Measurements from ENCODE around the gene OR2V1.
A peak's percentile ranks its signal among the peaks of the same experiment; 100 is the strongest.
"Not testable (repeated sequence)": the region's sequence is repeated elsewhere in the genome, so short reads cannot be mapped to it uniquely, and the experiment has no call there.

Gene OR2V1

DNA sequence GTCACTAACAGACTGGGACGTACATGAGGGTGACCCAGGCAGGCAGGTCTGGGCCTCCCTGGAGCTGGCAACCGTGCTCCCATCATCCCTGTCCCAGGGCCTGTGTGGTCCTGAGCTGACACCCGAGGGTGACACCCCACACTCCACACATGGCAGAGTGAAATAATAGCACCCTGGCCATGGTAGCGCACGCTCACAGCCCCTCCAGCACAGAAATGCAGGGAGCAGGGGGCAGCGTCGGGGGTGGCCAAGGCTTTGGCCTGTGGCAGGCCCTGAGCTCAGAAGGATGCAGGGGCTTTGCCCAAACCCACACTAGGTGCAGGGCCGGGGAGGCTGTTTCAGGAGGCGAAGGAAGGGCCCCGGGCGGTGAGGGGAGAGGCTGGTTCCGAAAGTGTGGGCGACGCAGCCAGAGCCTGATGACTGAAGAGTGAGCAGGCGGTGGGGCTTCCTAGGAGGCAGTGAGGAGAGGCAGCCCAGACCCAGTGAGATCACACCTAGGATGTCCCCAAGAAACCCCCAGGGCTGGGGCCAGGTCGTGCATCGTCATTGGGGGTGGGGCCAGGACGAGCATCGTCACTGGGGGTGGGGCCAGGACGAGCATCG lies 29.3 kb upstream of the OR2V1 start:
- peak; percentile 51 for DNase-seq (ENCODE audit: low read depth)

DNA sequence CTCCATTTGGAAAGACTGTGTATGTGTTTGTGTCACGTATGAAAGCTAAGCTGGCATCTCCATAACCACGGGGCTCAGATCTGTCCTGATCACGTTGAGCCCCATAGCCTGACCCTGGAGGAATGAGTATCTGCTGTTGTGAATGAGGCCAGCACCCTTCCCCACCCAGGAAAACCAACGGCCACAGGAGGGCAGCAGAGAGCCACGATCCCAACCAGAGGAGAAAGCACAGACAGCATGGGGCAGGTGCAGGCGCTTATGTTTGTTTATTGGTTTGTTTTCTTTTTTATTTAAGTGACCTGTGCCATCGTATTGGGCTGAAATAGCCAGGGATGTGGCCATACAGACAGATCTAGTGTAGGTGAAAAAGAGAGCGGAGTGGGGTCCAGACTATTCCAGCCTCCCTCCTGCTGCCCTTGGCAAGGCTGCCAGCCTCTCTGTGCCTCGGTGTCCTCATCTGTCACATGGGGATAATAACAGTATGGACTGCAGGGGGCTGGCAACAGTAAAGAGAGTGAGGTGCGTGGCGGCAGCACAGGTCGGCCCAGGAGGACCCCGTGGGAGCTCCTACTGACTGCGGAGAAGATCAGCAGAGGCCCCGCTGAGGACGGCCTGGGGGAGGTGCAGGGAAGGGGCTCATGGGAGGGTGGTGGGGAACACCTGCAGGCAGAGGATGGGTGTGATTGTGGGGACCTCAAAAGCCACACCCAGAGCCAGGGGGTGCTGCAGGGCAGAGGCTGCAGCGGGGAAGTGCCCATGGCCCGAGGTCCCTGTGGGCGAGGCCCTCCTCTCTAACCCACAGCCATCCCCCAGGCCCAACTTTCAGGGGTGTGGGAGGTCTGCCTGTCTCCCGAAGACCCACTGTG lies 28.6 kb upstream of the OR2V1 start:
- DNase-seq (ENCODE audit: low read depth), result peak; percentile 71

DNA sequence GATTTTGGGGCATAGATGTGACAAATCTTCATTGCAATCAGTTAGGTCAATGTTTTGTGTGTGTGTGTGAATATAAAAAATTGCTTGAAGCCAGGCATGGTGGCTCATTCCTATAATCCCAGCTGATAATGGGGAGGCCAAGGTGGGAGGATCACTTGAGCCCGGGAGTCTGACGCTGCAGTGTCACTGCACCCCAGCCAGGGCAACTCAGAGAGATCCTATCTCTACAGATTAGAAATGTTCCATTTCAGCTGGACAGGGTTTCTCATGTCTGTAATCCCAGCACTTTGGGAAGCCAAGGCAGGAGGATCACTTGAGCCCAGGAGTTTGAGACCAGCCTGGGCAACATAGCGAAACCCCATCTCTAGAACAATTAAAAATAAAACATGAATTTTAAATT lies 27.9 kb upstream of the OR2V1 start:
- DNase-seq (ENCODE audit: low read depth), result no peak

DNA sequence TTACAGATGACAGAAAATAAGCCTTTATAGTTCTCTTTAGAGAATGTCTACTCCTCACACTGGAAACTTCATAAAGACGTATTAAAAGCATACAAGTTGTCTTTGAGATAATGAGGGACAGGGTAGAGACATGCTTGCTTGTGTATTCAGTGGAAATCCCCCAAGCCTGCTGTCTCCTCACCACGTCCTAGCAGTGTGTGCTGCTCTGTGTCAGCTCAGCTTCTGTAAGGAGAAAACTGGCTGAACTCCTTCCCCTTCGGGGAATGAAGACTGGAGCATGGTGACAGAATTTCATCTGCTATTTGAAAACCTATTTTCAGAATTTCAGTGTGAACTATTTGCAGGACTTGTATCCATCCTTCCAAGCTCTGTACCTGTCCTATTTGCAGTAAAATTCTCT lies 25.8 kb upstream of the OR2V1 start:
- DNase-seq (ENCODE audit: low read depth), result no peak

DNA sequence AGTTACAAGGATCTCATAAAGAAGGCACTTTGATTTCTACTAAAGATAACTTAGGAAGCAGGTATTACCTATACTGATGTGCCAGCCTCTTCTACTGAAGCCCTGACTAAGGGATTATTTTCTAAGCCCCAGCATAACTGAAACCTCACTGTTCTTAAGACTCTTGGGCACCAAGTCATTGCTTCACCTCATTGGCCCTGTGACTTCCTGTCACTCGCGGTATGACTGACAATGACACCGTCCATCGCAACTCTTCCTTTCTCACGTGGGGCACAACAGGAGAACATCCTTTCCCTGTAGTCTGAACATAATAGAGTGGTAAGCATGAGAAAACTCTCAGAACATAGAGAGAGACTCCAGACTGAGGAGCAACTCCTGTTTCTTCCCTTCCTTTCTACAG lies 22.8 kb upstream of the OR2V1 start:
- DNase-seq (ENCODE audit: low read depth), result no peak

DNA sequence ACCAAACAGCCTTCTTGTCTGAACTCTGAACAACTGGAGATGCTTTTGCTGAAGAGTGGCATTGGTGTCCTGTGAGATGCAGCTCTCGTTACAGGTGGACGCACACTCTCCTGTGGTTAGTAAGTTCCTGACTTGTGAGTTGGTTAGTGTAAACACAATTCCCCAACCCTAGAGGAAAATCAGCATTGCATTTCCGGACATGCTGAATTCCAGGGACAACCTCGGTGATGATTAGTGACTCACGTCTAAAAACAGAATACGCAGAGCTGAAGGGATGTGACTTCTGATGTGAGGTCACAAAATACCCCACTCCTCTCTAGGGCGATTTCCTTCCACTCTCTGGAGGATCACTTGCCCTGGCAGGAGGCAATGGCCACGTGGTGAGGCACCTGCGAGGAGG lies 21.4 kb upstream of the OR2V1 start:
- peak; percentile 33 for DNase-seq (ENCODE audit: low read depth)

DNA sequence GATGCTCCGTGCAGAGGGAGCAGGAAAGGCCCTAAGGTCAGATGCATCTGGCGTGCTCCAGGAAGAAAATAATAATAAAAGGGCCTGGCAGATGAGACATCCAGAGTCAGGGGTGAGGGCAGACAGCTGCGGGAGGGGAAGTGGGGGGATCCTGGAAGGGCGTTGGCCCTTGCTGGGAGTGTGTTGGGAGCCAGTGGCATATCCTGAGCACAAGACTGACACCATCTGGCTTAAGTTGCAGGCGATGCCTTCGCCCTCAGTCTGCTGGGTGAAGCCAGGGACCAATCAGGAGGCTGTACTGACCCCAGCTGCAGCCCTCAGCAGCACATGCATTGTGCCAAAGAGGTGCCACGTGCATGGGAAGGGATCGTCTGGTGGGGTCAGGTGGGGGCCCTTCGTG lies 20.2 kb upstream of the OR2V1 start:
- no peak for DNase-seq (ENCODE audit: low read depth)

DNA sequence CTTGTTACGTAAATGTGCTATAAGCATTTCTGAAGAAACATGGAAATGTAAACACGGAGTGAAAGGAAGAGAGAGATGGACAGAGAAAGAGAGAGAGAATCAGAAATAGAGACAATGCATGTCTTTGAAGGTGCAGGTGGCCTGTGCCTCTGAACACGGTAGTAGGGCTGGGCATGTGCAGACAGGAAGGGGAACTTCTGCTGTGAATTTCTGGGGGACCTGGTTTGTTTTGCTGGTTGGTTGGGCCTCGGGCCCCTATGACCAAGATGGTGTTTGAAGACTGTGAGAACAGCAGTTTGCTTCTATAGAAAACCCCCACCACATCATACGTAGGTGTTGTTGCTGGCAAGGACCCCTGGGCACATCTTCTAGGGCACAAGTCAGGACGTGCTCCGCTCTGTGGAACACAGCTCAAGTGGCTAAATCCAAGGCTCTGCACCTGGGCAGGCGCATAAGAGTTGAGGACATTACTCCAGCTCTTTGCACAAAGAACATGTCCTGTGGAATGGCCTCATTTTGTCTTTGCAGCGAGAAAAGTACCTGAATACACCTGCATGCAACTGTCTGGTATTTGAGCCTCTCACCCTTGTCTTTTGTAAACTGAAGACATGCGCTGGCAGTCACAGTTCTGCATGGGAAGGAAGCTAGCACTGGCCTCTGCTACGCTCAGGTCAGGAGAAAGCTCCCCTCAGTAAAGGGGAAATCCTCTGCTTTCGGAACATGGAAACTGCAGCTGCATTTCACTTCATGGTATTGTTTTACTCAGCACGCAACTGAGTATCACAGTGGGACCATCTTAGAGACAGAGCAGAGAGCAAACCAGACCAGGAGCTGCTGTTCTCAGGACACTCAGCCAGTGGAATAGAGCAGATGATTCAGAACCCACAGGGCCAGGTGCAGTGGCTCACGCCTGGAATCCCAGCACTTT lies 19.1 kb upstream of the OR2V1 start:
- DNase-seq (ENCODE audit: low read depth), result no peak

DNA sequence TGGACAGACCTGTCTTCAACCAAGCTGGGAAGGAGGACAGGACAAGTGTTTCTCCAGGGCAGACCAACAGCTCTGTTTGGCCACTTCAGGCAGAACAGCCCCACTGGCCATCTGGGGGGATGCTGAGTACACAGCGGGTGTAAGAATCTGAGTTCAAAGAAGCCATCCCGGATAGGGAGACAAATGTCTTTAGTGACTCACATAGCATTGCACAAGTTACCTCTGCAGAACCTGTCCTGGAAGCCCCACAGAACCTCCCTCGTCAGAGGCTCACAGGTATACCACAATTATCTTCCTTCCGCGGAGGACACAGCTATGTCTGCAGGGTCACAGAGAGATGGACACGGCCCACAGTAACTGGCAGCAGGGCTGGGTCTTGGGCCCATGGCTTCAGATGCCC lies 18.4 kb upstream of the OR2V1 start:
- no peak for DNase-seq (ENCODE audit: low read depth)

DNA sequence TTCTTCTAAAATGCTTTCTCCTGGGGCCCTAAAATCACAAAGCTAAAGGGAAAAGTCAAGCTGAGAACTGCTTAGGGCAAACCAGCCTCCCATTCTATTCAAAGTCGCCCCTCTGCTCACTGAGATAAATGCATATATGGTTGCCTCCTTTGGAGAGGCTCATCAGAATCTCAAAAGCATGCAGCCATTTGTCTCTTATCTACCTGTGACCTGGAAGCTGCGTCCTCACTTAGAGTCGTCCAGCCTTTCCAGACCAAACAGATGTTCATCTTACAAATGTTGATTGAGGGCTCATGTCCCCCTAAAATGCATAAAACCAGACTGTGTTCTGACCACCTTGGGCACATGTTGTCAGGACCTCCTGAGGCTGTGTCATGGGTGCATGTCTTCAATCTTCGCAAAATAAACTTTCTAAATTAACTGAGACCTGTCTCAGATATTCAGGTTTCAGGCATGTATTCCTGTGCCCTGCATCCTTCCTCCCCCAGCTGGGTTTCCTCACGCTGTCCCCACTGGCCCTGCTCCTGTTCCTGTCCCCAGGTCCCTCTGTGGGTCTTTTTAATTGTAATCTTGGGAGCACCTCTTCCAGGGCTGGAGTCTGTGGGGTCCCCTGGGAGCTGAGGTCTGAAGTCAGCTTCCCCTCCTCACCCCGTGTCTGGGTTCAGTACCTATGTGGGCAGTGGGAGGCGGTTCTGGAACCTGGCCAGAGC lies 16.1 kb upstream of the OR2V1 start, which contains the start of gene OR2V2:
Gene OR2V2 (plus strand): TSS at position 660 of the 710 bp plus-strand sequence. CDS start 7,357 bp downstream, outside the sequence.
- DNase-seq (ENCODE audit: low read depth), result not testable (repeated sequence)

DNA sequence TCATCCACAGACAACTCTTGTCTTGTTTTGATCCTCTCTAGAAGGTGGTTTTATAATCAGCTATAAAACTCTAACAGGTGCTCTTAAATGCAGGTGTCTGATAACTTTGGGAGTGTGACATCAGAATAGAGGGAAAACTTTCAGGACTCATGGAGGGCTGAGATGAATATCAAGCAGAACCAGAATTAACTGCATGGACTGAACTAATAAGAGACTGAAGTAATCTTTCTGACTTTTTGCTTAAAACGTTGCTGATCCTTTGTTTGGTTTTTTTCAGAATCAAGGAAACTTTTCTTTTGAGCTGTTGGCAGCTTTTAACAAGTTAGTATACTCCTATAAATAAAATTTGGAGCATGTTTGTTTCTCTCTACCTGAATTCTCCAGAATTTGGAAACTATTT lies 14.2 kb upstream of the OR2V1 start:
- DNase-seq (ENCODE audit: low read depth), result no peak

DNA sequence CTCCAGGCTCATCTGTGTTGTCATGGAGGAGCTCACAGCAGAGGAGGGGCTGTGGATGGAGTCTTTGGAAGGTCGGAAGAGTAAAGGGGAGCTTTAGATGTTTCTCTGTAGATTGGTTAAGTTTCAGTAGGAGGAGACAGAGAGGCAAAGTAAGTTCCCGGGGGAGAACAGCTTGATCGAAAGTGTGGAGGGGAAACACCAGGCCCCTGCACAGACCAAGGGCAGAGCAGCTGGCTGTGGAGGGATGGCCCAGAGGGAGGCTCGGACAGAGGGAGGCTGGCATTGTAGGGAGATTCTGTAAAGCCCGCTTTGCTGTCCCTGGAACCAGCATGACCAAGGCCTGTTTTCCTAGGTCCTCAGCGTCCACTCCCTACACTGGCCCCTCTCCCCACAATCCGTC lies 11.1 kb upstream of the OR2V1 start:
- DNase-seq (ENCODE audit: low read depth), result no peak

DNA sequence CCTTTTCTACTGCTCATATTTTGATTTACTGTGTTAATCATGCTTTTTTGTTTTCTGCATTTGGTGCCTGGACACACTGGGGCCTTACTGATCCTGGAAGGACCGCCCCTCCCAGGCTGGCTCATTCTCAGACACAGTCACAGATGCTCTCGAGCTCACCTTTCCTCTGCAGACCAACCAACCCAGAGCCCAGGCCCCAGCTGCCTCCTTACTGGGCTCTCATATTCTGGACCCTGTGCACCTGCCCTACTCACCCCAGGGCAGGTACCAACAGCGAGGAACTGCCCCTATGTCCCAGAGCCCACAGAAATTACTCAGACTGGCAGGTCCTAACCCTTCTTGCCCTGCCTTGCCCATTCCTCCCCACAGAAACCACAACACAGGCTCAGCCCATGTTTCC lies 9.8 kb upstream of the OR2V1 start:
- DNase-seq (ENCODE audit: low read depth), result no peak

DNA sequence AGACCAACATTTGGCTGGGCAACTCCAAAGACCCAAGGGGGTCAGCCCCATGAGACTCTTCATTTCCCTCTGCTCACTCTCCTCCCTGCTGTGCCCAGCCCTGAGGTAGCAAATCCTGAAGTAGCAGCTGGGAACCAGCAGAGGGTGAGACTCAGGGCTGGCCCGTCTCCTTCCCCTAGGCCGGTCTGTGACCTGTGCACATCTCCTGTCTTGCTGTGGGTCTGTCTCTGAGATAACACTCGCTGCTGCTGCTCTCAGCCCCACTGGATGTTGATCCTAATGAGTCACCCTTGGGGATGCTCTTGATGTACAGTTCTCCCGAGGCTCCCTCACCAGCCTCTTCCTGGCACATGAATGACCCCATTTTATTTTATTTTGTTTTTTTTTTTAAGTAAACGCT lies 7.3 kb upstream of the OR2V1 start:
- DNase-seq (ENCODE audit: low read depth), result peak; percentile 48

DNA sequence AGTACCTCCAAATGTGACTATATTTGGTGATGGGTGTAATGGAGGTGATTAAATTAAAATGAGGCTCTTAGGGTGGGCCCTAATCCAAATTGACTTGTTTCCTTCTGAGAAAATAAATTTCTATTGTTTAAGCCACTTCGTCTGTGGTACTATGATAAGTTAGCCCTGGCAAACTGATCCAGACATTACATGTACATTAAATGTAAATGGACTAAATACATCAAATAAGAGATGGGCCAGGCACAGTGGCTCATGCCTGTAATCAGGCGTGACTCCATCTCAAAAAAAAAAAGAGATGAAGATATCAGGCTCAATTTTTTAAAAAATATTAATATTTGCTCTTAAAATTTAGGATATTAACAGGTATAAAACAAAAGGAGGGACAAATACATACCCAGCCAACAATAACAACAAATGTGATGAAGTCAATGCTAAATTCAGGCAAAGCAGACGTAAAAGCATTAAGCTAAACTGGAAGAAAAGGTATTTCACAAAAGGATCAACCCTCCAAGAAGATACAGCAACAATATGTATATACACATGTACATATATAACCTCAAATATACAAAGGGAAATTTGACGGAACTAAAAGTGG lies 5.5 kb upstream of the OR2V1 start:
- no peak for DNase-seq (ENCODE audit: low read depth)

DNA sequence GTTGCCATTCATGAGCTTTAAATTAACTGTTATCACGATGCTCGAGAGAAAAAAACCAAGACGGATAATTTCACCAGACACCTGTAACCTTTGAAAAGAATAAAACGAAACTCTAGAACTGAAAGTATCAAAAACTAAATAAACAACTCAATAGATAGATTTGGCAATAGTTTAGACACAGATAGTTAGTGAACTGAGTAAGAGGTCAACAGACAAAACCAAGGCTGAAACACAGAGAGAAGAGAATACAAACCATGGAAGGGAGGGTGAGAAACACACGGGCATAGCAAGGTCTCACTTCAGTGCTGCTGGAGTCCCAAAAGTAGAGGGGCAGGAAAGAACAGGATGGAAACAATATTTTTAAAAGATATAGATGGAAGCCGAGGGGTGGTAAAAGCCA lies 3.3 kb upstream of the OR2V1 start:
- DNase-seq (ENCODE audit: low read depth), result peak; percentile 15

DNA sequence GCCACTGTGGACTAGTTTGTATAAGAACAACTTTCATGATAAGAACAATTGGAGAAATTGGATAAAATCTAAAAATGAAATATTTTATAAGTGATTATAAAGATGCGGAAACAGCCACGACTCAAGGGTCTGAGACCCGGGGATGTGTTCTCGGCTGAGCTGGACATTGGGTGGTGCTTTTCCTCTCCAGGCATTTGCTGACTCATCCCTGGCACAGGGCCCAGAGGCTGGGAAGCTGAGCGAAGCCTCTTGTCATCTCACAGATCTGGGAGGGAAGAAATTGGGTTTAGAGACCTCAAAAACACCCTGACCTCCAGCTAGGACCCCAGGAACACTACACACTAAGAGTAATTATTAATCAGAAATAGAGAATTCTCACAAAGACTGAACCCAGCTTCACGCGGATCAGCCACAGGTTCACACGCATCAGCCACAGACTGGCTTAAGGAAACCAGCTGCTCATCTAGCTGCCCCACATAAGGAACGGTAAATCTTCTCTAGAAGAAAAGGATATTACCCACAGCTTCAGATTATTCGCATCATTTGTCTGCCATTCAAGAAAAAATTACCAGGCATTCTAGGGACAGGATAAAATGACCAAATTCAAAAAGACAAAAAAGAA lies 2.8 kb upstream of the OR2V1 start:
- DNase-seq (ENCODE audit: low read depth), result peak; percentile 87

DNA sequence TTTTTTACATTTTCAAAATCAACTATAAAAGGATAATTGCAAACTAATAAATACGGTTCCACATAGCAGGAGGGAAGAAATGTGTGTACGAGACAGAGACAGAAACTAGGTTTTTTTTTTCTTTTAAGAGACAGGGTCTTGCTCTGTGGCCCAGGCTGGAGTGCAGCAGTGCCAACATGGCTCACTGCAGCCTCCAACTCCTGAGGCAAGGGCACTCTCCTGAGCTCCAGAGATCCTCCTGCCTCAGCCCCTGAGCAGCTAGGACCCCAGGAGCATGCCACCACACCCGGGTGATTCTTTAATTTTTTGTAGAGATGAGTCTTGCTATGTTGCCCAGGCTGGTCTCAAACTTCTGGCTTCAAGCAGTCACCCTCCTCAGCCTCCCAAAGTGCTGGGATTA lies 2.1 kb upstream of the OR2V1 start:
- DNase-seq (ENCODE audit: low read depth), result no peak

DNA sequence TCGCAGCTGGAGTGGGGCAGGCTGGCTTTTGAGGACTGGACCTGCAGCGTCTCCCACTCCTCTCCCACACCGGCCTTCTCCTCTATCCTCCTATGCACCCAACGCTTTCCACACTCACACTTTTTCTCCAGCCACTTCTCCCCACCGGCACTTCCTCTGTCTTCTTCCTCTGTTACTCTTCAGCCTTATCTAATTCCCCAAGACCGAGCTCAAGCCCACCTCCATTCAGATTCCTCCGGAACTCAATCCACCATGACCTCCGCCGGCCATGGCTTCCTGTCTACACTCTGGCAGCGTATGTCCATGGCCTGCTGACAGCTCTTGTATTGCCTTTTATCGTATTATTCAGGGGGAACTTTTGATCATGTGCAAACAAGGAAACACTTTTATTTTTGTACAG lies 545 bp upstream of the OR2V1 start:
- no peak for DNase-seq (ENCODE audit: low read depth)

DNA sequence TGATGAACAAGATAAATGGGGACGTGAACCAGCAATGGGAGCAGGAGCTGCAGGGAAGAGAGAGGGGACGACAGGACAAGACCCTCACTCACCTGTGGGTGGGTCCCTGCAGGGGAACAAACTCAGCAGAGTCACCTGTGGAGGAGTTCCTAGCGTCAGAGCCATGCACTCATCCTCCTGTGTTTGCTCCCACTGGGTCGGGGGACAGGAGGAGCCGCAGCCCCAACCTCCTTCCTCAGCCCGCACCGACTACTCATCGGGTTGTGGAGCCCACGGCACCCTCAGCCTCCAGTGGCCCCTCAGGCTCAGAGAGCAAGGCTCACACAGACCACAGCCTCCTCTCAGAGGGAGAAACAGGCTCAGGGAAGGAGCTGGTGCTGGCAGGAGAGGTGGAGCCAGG lies 888 bp downstream of the OR2V1 start:
- DNase-seq (ENCODE audit: low read depth), result not testable (repeated sequence)

DNA sequence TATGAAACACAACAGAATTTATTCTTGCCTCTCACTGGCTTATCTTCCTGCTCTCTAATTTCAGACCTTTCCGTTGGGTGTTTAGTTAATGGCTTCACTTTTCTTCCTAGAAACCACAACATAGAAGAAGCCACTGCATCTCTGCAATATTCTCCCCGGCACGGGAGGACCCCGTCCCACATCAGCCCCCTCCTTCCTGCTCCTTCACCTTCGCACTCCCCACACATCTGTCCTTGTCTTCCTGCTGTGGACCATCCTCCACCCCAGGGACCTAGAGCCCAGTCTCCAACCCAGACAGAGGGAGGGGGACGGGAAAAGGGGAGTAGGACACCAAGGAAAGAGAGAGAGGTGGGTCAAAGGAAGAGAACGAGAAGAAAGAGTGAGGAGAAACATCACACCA lies 1.4 kb downstream of the OR2V1 start:
- no peak for DNase-seq (ENCODE audit: low read depth)

Measured in iris pigment epithelial cell (primary cell).